Measurements from ENCODE around the gene ARID2.

ARID2 gene

GRCh38 chr12:45801625-45802024 is 72.1 kb downstream of the ARID2 start:
- no peaks in the 10 kb centered on the region for H3K27me3 ChIP-seq (ENCODE audit: low read length)
- H3K9me3 ChIP-seq (ENCODE audit: insufficient read depth, low read length): no peaks in the 10 kb centered on the region
- no peaks in the 10 kb centered on the region for H3K9me2 ChIP-seq (replicated peaks; ENCODE audit: insufficient read depth, low read length)
- H3K4me2 ChIP-seq (ENCODE audit: low read depth, low read length, poor library complexity, severe bottlenecking): no peak overlapping the region
- peaks cover 9% of the 10 kb centered on the region; the same call in 1 of the 2 replicates for H4K20me1 ChIP-seq (ENCODE audit: low read depth, low read length)
- no peak overlapping the region for H3K9ac ChIP-seq (ENCODE audit: low read length)
- no peaks in the 10 kb centered on the region for H3F3A ChIP-seq (ENCODE audit: insufficient read depth)
- no peak for TF ChIP-seq EZH2phosphoT487 (conservative IDR thresholded peaks at IDR 0.05; ENCODE audit: low read length)
- TF ChIP-seq CTCF (IDR thresholded peaks at IDR 0.05; ENCODE audit: insufficient read depth, low read length, poor library complexity, severe bottlenecking): no peak
- H3K79me2 ChIP-seq (ENCODE audit: insufficient read depth, low read length): peaks cover 12% of the 10 kb centered on the region; the same call in 1 of the 2 replicates
- no peak overlapping the region for H3K27ac ChIP-seq (ENCODE audit: low read depth, low read length)
- no peak overlapping the region for H3K4me3 ChIP-seq (ENCODE audit: insufficient read depth, low read length, poor library complexity, severe bottlenecking)
- H2AFZ ChIP-seq (ENCODE audit: low read depth, low read length, severe bottlenecking): no peak overlapping the region
- no peaks in the 10 kb centered on the region for H3K36me3 ChIP-seq (ENCODE audit: low read length)

GRCh38 chr12:45803111-45803510 is 73.6 kb downstream of the ARID2 start:
- Histone ChIP-seq H3K4me3 (ENCODE audit: insufficient read depth, low read length, poor library complexity, severe bottlenecking) (no peak overlapping the region), H4K20me1 (ENCODE audit: low read depth, low read length) (peaks cover 6% of the 10 kb centered on the region; the same call in 1 of the 2 replicates), H3F3A (ENCODE audit: insufficient read depth) (no peaks in the 10 kb centered on the region), H3K36me3 (ENCODE audit: low read length) (no peaks in the 10 kb centered on the region), H3K27ac (ENCODE audit: low read depth, low read length) (no peak overlapping the region), H3K27me3 (ENCODE audit: low read length) (no peaks in the 10 kb centered on the region), H3K9me2 (replicated peaks; ENCODE audit: insufficient read depth, low read length) (no peaks in the 10 kb centered on the region), H3K4me2 (ENCODE audit: low read depth, low read length, poor library complexity, severe bottlenecking) (no peak overlapping the region), H3K9ac (ENCODE audit: low read length) (no peak overlapping the region), H2AFZ (ENCODE audit: low read depth, low read length, severe bottlenecking) (no peak overlapping the region), H3K9me3 (ENCODE audit: insufficient read depth, low read length) (no peaks in the 10 kb centered on the region), H3K79me2 (ENCODE audit: insufficient read depth, low read length) (peaks cover 23% of the 10 kb centered on the region; the same call in 1 of the 2 replicates)
- no peak for TF ChIP-seq EZH2phosphoT487 (conservative IDR thresholded peaks at IDR 0.05; ENCODE audit: low read length)
- no peak for TF ChIP-seq CTCF (IDR thresholded peaks at IDR 0.05; ENCODE audit: insufficient read depth, low read length, poor library complexity, severe bottlenecking)

GRCh38 chr12:45816652-45817051 is 87.1 kb downstream of the ARID2 start:
- H4K20me1 ChIP-seq (ENCODE audit: low read depth, low read length): peaks cover 3% of the 10 kb centered on the region; the same call in 1 of the 2 replicates

More at GRCh38 chr12:45816652-45817051, 87.1 kb downstream of the ARID2 start:
- Histone ChIP-seq H2AFZ (ENCODE audit: low read depth, low read length, severe bottlenecking) (no peak overlapping the region), H3K9me2 (replicated peaks; ENCODE audit: insufficient read depth, low read length) (no peaks in the 10 kb centered on the region), H3K4me2 (ENCODE audit: low read depth, low read length, poor library complexity, severe bottlenecking) (no peak overlapping the region), H3K9me3 (ENCODE audit: insufficient read depth, low read length) (no peaks in the 10 kb centered on the region), H3K79me2 (ENCODE audit: insufficient read depth, low read length) (no peaks in the 10 kb centered on the region), H3K27me3 (ENCODE audit: low read length) (no peaks in the 10 kb centered on the region), H3F3A (ENCODE audit: insufficient read depth) (no peaks in the 10 kb centered on the region), H3K9ac (ENCODE audit: low read length) (no peak overlapping the region), H3K27ac (ENCODE audit: low read depth, low read length) (no peak overlapping the region), H3K36me3 (ENCODE audit: low read length) (peaks cover 29% of the 10 kb centered on the region), H3K4me3 (ENCODE audit: insufficient read depth, low read length, poor library complexity, severe bottlenecking) (no peak overlapping the region)
- no peak for TF ChIP-seq CTCF (IDR thresholded peaks at IDR 0.05; ENCODE audit: insufficient read depth, low read length, poor library complexity, severe bottlenecking)
- TF ChIP-seq EZH2phosphoT487 (conservative IDR thresholded peaks at IDR 0.05; ENCODE audit: low read length): no peak

Data from SU-DHL-6 (cell line).